ENCODE data around the gene NADK.
"Not testable (repeated sequence)": the region's sequence is repeated elsewhere in the genome, so short reads cannot be mapped to it uniquely, and the experiment has no call there.

NADK gene

DNA sequence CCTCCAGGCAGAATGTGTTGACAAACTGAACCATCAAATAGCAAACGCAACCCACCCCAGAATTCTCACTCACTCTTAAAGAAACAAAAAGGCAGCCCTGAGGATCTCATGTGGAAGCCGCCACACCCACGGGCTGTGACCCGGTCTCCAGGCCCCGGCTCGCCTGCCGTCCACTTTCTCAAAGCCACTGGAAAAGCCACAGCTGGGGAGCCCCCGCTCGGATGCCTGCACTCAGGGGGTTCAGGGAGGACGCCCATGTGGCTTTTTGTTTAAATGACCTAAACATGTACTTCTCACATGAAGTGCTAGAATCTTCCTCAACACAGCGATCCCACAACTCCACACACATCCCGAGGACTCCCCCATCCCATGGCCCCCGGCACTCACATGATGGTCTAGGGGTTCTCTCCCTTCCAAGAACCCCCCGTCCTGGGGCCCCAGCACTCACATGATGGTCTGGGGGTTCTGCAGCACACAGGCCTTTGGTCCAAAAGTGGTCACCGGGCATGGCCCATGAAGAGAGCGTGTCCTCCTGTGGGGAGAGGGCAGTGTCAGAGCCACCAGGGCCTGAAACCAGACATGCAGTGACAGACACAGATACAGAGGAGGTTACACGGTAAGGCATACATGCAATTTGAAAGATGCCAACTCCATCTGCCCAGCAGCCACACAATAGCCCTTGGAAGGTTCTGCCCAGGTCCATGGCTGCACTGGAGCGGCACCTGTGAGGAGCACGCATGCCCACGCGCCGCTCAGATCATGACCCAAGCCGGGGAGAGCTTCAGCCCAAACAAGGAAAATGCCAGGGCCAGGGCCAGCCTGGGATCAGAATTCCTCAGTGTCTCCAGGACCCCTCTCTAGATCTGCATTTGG, 16.5 kb downstream of the NADK start:
- no peak for DNase-seq

DNA sequence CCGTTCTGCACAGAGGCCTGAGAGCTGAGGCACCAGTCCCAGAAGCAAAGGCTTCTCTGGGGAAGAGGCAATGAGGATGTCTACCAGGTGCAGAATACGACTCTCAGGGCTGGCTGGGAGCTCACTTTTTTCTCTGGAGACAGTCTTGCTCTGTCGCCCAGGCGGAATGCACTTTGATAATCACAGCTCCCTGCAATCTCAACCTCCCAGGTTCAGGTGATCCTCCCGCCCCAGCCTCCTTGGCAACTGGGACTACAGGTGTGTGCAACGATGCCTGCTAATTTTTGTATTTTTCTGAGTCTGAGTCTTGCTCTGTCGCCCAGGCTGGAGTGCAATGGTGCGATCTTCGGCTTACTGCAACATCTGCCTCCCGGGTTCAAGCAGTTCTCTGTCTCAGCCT, 17.6 kb downstream of the NADK start:
- DNase-seq = no peak

DNA sequence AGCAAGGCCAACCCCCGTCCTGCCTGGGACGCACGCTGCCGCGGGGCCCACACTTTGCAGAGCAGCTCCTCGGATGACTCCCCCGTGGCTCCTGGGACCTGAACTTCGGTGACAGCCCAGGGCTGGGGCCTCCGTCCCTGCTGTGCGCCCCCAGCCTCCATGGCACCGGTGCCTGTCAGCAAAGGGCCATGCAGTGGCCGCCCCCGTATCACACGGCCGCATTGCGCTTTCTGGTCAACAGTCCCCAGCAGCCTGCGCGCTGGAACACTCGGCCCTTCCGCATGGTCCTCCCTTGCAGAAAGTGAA, 18.0 kb downstream of the NADK start:
- DNase-seq = no peak

DNA sequence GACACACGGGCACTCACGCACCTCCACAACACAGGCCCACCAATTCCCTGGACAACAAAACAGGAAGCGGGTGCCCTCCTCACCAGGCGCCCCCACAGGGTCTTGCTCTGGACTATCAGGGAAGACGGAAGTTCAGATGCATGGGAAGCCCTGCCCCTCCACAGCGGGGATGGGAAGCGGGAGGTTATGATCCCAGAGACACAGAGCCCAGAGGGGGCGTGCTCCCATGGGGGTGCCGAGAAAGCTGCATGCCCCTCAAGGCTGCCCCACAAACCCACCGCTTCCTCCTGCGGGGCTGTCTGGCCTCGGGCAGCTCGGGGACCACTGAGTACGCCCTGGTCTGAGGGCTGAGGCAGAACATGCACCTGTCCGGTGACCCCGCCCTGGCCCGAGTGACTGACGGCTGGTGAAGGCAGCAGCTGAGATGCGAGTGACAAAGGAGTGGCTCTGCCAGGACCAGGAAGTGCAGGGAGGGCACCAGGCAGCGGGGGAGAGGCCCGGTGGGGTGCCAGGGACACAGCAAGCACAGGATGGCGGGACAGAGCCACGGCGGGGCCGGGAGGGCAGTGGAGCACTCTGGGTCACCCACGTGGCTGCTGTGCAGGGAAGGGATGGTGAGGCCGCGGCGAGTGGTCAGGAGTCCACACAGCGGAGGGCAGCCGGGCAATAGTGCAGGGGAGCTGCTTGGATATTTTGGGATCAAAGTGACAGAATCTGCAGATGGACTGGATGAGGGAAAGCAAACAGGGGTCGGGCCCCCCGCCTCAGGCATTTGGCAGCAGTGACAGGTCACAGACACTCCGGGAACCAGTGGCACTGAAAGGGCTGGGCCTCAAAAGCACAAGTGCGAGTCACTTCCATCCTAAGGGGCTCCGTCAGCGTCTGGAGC, 18.6 kb downstream of the NADK start:
- no peak for DNase-seq

DNA sequence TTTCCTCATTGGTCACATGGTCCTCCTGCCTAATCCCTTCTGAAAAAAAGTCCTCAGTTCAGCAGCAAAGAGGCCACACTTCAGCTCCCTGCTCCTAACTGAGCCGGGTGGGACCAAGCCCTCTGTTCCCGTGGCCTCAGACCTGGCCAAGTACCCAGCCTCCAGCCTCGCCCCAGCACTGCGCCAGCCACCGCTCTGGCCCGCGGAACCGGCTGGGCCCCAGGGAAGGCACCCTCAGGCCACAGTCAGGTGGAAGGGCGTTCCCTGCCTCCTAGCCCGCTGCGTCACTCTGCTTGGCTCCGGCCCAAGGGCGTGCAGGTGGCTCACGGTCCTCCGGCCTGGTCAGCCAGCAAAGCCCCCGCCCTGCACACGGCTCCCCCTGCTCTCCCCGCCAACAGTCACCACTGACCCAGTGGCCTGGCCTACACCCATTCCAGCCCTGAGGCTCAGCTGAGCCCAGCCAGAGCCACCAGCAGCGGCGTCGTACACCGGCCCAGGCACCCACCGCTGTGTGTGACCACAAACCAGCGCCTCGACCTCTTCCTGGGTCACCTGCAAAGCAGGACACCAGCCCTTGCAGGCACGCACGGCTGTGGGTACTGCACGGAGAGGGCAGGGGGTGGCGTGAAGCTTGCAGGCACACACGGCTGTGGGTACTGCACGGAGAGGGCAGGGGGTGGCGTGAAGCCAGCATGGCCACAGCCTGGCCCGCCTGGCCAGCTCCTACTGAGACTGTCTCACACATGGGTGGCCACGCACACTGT, 19.4 kb downstream of the NADK start:
- DNase-seq = no peak

DNA sequence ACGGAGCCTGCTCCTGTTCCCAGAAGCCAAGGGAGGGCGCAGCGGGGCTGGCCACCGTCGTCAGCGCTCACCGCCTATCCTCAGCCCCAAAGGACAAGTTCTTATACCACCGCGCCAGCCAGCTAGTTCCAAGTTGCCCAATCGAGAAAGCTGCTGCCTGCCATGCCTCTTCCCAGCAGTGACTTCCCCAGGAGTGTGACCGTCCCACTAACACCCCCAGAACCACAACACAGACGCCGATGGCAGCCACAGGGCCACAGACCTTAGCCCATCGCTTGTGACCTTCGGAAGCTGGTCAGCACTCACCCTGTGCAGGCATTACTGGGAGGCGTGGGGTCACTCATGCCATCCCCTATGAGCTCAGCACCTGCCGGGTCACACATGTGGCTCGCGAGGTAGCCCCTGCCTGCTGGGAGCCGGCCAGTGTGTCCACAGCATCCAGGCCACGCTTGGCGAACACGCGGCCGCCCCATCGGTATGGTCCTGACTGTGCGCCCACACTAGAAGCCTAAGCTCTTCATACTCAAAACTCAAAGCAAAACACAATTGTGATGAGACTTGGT, 20.1 kb downstream of the NADK start:
- no peak for DNase-seq

DNA sequence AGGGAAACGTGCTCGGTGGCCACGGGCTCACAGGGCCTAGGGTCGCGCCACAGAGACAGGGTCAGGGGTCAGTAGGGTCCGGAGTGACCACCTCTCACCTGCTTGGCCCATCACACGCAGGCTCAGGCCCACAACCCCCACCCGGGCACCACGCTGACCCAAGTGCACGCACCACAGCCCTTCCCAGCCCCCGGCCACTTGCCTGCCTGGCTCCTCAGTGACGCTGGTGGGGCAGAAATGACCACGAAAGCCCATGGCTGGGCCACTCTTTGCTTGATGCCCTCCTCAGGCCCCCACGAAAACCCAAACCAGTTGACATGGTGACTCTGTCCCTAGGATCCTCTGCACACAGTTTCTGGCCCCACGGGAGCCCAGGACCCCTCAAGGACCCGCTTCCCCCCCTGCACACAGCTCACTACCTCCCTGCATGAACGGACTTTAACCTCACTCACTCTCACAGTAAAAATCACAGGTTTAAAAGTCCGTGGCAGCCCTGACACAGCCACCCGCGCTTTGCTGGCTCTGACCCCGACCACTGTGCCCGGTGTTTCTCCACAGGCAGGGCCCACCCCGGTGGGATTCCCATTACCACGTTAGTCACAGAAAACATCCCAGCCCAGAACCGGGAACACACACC, 20.7 kb downstream of the NADK start:
- no peak for DNase-seq

DNA sequence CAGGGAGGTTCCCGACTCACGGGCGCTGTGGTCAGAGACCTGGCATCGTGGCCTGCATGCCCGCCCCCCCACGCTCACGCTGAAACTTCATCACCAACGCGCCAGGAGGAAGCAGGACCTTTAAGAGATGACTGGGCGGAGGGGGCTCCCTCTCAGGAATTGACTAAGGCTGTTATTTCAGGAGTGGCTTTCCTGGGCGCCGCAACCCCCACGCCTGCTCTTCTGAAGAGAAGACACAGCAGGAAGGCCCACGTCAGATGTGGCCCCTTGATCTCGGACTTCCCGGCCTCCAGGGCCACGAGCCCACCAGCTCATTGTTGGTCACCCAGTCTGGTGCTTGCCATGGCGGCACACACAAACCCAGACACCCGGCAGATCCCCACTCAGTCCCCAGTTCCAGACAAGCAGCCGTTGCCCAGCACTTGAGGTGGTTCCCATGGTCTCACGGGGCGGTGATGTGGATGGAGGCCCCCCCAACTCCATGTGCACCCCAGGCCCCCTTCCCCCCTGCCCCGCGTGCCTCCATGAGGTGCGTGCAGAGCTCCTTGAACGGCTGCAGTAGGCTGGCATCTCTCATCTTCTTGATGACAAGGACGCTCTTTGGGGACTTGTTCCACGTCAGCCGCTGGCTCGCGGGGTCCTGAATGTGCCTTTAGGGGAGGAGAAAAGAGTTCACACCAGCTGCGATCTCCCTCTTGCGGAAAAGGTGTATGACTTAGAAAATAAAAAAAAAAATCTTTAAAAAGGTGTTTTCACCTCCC, 21.4 kb downstream of the NADK start:
- DNase-seq = no peak

DNA sequence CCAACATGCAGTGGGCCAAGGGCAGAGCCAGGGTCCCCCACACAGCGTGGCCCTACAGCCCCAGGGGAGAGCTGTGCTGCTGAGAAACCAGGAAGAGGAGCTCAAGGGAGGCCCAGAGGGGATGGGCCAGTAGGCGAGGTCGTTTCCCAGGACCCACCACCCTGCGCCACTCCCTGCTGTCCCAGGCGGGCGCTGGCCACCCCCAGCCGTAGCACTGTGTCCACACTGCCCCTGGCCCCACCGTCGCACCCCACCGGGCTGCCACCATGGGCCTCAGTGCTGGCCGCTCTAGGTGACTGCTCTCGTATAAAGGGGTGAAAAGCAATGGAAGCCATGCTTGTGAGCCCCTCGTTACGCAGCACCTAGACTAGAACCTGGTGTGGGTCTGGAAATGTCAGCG, 22.4 kb downstream of the NADK start:
- no peak for DNase-seq

DNA sequence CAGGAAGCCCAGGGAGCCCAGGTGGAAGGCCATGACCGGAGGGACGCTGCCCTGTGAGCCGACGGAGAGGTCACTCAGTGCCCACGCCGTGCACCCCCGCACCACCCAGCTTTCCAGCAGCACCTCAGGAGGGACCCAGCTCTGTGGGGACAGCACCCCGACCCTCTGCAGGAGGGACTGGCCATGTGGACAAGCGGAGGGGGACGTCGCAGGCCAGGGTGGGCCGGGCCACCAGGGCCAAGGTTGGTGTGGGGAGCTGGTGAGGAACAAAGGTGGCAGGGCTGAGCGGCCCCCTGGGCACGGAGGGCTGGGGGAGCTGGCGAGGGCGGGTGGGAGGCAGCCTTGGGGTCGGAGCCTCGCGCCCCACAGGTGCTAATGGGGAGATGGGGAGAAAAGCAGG, 22.8 kb downstream of the NADK start:
- no peak for DNase-seq

DNA sequence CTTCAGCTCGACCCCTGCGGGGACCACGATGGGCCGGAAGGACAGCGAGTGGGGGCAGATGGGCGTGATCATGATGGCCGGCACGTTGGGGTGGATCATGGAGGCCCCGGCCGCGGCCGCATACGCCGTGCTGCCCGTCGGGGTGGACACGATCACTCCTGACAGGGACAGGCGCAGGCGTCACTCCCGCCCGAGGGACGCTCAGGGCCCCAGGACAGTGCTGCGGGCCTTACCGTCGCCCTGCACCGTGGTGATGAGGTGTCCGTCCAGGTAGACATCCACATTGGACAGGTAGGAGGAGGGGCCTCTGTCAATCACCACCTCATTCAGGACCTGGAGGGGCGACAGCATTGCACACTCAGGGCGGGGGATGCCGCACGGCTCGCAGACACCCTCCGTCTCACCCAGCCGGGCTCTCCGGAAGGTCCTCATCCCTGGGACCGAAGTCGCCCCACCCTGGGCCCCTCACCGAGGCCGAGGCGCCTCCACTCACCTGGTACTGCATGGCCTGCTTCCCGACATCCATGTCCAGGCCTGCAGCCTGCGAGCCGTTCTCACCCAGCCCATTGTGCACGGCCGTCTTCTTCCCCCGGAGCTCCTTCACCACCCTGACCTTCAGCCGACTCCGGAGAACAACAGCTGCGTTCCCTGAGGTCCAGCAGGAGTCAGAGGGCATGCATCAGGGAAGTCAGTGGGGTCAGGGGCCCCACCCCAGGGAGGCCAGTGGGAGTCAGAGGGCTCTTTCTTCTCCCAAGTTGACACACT, 24.0 kb downstream of the NADK start:
- no peak for DNase-seq

DNA sequence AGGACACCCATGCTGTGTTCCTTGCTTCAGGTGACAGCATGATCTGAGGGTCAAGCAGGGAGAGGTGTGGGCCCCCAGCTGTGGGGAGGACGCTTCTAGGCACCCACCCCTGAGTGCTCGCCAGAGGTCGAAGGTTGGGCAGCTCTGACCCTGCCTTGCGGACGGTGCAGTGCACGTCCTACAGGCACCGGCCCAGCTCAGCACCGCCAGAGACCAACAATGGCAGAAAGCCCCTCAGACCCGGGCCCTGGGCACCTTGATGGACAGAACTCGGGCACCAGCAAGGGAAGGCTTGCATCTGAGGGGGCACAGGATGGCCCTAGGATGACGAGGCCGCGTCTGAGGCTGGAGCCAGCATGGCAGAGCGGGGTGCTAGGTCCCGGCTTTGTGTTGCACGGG, 24.7 kb downstream of the NADK start:
- no peak for DNase-seq

DNA sequence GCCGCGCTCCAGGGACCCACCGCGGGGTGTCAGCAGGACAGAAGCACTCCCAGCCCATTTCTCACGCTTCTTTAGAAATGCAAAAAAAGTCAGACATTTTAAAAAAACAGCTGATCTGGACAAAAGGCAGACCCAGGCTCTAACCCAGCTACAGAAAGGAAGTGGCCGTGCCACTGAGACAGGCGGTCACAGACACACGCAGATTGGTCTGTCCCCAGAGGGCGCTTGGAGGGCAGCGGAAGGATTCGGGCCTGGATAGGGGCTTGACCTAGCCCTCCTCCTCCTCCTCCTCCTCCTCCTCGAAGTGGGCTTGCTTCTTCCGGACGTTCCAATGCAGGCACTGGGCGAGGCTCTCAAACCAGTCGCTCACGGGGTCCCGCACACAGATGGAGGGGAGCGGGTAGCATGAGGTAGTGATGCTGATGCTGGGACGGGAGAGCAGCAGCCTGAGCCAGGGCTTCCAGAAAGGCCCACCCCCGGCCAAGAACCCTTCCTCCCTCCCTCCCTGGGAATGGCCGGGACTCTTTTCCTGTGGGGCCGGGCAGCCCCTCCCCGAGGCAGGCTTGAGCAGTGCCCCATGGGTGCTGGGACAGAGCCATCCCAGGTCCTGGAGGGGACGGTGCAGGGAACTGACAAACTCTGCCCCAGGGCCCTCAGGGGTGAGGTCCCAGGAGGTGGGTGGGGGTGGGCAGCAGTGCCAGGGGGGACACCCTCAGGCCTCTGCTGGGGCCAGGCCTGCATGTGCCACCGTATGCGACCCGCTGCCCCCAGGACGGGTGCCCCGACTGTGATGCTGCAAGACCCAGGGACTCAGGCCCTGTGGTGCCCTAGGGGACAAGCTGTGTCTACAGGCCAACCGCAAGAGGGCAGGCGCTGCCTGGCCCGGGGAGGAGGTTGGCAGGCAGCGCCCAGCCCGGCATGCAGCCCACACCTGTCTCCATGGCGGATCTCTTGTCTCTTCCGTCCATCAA, 25.3 kb downstream of the NADK start:
- no peak for DNase-seq

DNA sequence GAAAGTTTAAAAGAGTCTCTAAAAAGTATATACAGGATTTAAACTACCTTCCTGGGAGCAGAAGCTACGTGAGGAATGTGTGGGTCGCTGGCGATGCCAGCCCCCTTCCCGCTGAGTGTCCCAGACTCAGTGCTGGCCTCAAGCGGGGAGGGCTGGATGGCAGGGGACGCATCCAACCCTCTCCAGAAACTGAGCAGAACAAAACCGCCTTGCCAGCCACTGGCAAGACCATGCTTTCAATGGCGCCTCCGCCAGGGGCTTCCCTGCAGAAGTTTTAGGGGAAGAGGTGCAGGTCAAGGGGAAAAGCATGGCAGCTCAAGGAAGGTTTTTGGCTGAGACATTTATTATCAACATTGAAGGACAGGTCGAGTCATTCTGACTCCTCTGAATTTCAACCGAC, 26.1 kb downstream of the NADK start:
- DNase-seq = no peak

DNA sequence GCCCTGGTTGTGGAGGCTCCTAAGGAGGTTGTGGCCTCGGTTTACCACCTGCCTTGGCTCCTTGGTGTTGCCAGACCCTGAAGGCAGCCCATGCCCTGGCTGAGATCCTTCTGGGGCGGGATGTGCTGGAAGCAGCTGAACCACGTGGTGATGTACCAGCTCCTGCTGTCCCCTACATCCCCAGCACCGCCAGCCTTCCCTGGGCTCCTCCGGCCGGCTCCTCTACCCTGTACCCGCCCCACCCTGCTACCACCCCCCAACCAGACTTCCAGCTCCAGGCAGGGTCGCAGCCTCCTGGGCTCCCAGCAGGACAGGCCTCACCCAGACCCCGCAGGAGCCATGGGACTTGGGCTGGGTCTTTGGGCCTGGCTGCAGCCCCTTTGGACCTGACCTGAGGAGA, 28.3 kb downstream of the NADK start:
- not testable (repeated sequence) for DNase-seq

DNA sequence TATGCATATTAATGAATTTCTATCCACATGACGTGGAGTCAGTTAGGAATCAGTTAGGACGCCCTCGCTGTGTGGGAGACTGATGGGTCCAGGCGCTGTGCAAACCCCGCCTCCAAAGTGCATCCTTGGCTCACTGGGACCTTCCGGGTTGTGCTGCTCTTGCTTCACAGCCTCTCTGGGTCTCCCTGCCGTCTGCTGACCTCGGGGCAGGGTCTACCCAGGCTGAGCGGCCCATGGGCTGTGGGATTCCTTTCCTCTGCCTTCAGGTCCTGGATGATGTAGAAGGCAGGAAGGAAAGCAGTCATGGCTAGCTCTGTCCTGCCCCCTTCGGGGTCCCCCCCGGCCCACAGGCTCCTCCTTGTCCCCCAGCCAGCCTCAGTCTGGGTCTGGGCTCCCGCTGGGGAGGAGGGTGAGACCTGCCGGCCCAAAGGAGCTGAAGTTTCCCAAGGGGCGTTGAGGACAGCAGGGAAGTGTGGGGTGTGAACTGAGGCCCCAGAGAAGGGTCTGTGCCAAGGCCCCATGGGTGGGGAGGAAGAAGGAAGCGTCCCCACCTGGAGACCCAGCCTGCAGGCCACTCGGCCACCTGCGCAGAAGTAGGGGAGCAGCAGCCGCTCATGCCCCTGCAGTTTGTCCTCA, 29.5 kb downstream of the NADK start:
- DNase-seq = no peak

DNA sequence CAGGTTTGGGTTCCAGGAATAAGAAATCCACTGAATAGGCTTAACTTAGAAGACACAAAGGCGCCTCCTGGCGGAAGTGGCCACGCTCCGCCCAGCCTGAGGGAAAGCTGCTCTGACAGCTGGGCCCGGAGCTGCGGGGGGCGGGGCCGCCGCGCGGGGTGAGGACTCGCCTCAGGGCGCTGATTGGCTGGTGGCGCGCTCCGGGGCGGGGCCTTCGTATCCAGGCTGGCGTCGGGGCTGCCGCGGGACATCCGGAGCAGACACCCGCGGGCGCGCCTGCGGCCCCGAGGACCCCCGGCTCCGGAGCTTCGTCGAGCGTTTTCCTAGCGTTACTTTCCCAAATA, 31.7 kb downstream of the NADK start:
- not testable (repeated sequence) for DNase-seq

DNA sequence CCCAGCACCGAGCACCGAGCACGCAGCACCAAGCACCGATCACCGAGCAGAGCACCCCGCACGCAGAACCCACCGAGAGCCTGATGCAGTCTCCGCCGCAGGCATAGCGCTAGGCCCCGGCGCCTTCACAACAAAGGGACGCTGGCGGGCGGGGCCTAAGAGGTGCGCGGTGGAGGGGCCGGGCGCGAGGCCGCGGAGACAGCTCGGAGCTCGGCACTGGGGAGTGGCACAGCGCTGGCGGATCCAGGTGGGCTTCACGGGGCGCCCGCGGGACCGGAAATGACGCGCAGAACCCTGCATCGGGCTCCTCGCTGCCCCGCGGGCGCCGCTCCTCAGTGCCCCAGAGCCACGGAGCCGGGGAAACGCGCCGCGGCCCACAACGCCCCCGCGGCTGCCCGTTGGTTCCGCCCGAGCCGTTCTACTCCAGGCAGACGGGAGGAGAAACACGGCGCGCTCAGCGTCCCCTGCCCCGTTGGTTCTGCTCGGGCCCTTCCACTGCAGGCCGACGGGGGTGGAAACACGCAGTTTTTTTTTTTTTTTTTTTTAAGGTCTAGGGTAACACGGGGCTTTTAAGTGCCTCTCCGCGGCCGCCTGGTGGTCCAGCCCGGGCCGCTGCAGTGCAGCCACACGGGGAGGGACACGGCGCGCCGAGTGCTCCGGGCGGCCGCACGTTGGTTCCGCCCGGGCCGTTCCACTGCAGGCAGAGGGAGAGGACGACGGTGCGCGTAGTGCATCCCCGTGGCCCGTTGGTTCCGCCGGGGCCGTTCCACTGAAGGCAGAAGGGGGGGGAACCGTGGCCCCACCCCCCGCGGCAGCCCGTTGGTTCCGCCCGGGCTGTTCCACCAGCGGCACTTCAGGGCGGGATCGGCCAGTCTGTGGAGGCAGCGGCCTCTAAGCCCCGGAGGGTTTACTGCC, 32.4 kb downstream of the NADK start:
- DNase-seq = not testable (repeated sequence)

All from NCI-H187 treated with DMSO at 0.1 percent for 48 hours (cell line).